HFF-Myc (cell line): ENCODE measurements around the gene PCMTD2.
A peak's percentile ranks its signal among the peaks of the same experiment; 100 is the strongest.

Source experiments
- DNase-seq: peaks from one replicate; pipeline ENCODE4 v3.0.0-alpha.2; 2011; ENCODE audit warnings: low read depth; ENCODE audit errors: extremely low read depth
- H3K4me3 ChIP-seq: replicated peaks from 2 replicates; pipeline ENCODE4 v1.5.1; 2011; ENCODE audit warnings: low read depth, mild to moderate bottlenecking, control low read depth, low read length
- TF ChIP-seq, protein P1 (sequence below): IDR thresholded peaks from 2 replicates; pipeline ENCODE4 v1.5.1; 2012; ENCODE audit warnings: mild to moderate bottlenecking, low read depth, low read length, control low read depth; ENCODE audit errors: missing control alignments

Gene PCMTD2

DNA sequence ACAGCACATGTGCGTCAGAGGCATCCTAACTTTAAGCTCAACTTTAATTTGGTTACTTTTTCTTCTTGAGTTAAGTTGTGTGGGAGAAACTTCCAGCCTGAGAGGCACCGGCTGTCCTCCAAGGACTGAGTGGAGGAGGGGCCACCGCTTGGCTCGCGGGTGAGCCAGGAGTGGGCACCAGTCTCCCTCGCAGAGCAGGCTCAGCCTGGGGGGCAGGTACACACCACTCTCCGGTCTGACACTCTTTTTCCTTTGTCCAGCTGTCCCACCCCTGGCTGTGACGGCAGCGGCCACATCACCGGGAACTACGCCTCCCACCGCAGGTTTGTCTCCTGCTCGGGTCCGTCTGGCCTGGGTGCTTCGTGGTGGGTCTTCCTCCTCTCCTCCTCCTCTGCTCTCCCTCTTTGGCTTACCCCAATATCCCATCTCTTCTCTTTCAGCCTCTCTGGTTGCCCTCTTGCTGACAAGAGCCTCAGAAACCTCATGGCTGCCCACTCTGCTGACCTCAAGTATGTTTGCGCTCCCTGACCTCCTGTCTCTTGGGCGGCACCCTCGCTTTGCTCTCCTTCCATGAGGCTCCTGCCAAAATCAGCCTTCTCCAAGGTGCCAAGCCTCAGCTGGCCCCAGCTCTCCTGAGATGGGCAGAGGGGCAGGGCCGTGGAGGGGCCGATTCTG is 32.6 kb upstream of the PCMTD2 start:
- no peak for DNase-seq
- TF ChIP-seq, protein P1, sequence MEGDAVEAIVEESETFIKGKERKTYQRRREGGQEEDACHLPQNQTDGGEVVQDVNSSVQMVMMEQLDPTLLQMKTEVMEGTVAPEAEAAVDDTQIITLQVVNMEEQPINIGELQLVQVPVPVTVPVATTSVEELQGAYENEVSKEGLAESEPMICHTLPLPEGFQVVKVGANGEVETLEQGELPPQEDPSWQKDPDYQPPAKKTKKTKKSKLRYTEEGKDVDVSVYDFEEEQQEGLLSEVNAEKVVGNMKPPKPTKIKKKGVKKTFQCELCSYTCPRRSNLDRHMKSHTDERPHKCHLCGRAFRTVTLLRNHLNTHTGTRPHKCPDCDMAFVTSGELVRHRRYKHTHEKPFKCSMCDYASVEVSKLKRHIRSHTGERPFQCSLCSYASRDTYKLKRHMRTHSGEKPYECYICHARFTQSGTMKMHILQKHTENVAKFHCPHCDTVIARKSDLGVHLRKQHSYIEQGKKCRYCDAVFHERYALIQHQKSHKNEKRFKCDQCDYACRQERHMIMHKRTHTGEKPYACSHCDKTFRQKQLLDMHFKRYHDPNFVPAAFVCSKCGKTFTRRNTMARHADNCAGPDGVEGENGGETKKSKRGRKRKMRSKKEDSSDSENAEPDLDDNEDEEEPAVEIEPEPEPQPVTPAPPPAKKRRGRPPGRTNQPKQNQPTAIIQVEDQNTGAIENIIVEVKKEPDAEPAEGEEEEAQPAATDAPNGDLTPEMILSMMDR: no peak
- no peak overlapping the region for H3K4me3 ChIP-seq

DNA sequence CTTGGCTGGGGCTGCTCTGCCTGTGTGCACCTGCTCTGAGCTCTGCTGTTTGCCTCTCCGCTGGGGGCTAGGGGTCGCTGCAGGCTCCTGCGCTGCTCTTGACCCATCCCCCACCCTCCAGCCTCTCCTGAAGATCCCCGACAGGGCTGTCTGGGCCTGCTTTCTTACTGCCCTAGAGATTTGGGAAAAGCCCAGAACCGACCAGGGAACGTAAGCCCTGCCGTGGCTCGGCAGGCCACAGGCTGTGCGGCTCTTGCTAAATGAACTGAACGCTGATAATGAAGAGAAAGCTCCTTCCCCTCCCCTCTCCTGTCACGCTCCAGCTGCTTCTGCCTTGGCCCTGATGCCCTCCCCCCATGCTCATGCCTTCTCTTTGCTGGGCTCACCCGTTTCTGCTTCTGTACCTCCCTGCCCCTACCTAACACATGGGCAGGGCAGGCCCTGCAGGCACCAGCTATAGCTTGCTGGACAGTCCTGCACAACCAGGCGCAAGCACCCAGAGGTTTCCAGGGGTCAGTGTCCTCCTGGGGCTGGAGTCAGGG is 32.0 kb upstream of the PCMTD2 start:
- no peak for DNase-seq
- TF ChIP-seq, protein P1: peak; percentile 37
- no peak overlapping the region for H3K4me3 ChIP-seq

DNA sequence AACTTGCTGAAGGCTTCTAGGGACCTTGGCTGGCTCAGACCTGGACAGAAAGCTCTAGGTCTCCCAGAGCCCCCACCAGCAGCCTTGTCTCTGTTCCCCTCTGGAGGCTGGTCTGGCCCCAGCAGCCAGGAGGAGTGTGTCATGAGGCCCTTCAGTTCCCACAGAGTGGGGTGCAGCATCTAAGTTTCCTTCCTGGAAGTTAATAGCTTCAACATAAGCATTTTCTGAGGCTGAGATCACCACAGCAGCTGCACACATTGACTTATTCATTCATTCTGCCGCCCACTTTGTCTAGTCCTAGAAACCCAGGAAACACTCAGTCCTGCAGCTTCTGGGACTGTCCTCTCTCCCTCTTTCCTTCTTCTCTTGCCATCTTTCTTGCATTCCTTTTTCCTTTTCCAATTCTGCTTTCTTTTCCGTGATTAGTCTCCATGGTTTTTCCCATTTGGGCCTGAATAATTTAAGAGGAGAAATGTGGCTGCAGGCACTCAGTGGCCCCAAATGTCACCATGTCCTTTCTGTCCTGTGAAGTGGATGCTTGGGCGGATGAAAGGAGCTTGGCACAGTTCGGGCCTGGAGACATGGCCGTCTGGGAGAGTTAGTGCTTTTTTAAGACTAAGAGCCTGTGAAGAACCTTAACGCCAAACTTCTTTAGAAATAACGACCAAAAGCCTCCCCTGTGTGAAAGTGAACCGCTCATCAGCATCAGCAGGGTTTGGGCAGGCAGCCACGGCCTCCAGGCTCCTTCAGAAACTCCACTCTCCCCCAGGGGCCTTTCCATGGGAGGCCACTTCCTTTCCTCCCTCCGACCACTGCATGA is 31.0 kb upstream of the PCMTD2 start:
- TF ChIP-seq, protein P1: no peak
- H3K4me3 ChIP-seq: no peak overlapping the region
- peak; percentile 52 for DNase-seq

DNA sequence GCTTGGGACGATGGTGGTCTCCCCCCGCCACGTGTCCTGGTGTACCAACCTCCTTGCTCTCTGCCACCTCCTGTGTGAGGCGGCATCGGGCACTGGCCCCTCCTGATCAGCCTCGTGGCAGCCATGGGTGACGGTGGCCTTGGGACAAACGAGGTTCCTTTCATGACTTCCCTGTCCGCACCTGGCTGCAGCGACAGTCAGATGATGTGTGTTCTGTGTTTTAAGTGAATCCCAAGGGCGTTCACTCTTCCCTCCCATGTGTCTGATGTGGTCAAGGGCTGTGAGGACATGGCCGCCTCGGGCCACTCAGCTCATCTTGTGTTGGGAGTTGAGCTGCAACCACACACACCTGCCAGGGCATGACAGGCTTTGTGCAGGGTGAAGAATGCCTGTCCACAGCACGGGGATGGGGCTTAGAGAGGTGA is 30.4 kb upstream of the PCMTD2 start:
- no peak for DNase-seq
- H3K4me3 ChIP-seq: no peak overlapping the region
- TF ChIP-seq, protein P1: no peak

DNA sequence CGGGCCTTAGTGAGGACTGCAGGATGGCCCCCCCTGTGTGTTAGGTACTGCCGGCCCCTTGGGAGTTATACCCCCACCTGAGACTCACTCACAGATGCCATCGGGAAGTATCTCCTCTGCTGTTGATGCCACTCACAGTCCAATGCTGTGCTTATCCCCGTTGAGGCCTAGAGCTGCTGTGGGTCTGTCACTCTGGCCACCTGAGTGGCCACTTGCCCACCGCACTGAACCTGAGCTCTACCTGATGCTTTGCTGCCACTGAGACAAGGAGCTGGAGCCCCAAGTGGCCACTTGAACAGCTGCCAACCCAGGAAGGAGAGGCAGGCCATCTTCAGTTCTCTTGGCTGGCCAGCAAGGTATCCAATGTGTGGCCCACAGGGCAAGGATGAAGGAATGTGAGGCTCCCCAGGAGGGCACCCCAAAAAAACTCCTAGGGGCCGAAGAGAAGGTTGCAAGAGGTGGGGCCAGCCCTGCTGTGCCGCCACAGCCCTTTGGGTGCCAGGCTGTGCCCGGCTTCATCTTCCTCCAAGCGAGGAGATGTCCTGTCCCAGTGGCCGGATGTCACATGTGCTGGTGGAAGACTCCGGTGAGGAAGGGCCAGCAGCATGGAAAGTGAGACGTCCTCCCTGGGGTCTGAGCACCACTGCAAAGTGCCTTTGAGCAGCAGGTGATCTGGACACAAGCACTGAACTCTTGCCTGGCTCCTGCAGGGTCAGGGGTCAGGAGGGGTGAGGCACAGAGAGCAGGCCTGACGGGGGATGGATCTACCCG is 29.5 kb upstream of the PCMTD2 start:
- no peak for DNase-seq
- TF ChIP-seq, protein P1: no peak
- H3K4me3 ChIP-seq: no peak overlapping the region

DNA sequence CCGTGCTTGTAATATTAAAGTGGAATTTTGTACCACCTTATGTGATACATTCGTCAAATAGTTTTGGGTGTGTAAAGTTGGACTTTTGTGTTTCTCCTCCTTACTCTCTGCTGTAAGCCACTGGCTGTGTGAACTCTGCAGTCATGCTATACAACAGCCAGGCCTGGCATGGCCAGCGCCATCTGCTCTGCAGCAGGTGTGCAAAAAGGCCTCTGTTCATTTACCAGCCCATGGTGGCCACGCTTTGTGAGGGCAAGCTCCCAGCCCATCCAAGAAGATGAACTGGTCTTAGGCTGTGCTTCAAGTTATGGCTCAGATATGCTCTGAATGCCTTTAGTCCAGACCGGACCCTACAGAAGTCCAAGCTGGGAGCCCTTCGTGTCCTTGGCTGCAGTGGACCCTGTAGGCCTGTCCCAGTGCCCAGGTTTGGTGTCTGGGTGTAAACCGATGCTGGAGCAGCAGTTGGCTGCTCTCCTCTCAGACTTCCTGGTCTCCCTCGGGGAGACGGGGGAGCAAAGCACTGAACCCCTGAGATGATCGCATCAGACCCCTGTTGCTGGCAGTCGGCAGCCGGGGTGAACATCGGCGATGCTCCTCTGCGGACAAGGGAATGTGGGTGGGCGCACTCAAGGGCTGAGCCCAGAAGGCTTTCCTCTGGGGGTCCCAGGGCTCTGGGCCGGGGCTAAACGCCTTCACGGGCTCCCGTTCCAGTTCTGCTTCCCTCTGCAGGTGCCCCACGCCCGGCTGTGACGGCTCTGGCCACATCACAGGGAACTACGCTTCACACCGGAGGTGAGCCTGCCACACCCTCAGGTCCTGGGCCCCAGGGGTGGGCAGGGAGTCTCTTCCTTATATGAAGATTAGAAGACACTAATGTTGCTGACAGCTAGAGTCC is 28.6 kb upstream of the PCMTD2 start:
- H3K4me3 ChIP-seq: no peak overlapping the region
- TF ChIP-seq, protein P1: no peak
- no peak for DNase-seq
